Left ventricle myocardium inferior (tissue), 1 donor: ENCODE results near the gene PTGDR2. TPM values are rescaled to one million over a fixed set of nuclear protein-coding genes. Genes with fewer than 3 reads are reported as not detected.

Experiments used
- DNase-seq: peaks from one replicate; pipeline ENCODE4 v3.0.0-alpha.2; 2020
- H3K27ac ChIP-seq: fragments of 200-600 bp; replicated peaks from 2 replicates; pipeline ENCODE4 v1.8.0; 2021
- H3K27me3 ChIP-seq: fragments of 200-600 bp; 2 replicates; pipeline ENCODE4 v1.8.0; 2021; ENCODE audit warnings: low read depth
- H3K36me3 ChIP-seq: fragments of 200-600 bp; 2 replicates; pipeline ENCODE4 v1.8.0; 2021
- H3K4me1 ChIP-seq: fragments of 200-600 bp; 2 replicates; pipeline ENCODE4 v1.8.0; 2021
- H3K4me3 ChIP-seq: fragments of 200-600 bp; 2 replicates; pipeline ENCODE4 v1.8.0; 2021; ENCODE audit warnings: mild to moderate bottlenecking, moderate library complexity
- H3K9me3 ChIP-seq: fragments of 200-600 bp; replicated peaks from 2 replicates; pipeline ENCODE4 v1.8.0; 2021
- CTCF ChIP-seq: fragments of 200-600 bp; IDR thresholded peaks from 2 replicates; pipeline ENCODE4 v1.8.0; 2021; ENCODE audit warnings: antibody characterized with exemption, mild to moderate bottlenecking, borderline replicate concordance
- intact Hi-C: fragments of 100-400 bp; cut with micrococcal nuclease; formaldehyde crosslinking; loops from one replicate; pipeline ENCODE4 v1.11.0; 2022
- total RNA-seq: library from RNA; stranded (reverse); fragmentation: NEBNext Ultra II Directional; extraction: Animal tissue kit (Norgen Biotek cat#: 25700); gene quantifications from one replicate; pipeline ENCODE4 v1.2.1, GENCODE V29; 2021
- donor health status: DM: no; HTN: yes; CAD: no; lungs with severe emphysema.

PTGDR2 gene
- total RNA-seq, 1 donor from 2014 or later = 2.3 TPM

DNA sequence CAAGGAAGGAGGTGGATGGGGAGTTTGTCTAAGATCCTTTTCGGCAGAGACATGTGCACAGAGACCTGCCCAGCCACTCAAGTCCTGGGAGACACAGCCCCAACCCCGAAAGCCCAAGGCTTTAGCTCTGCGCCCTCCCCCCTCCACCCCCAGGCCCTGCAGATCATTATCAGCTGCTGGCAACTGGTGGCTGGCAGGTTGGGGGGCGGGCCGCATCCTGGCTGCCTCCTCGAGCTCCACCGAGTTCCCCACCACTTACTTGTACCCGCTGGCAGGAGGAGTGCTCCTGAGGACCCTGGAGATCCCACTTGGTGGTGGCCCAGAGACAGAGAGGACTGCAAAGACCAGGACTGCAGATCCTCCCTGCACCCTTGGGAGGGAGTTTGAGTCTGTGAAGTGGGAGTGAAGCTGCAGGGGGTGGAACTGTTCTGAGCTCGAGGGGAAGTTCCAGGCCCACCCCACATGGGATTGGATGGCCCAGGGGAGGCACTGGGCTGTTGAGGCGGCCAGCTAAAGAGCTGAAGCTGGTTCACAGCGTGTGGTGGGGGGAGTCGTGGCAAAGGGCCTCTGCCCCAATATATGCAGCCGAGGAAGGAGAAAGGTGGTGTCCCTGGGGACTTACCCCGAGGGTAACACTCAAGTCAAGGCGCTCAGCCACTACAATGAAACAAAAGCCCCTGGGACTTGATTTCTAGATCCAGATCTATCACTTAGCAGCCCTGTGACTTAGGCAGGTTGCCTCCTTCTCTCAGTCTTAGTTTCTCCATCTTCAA lies 33.7 kb downstream of the PTGDR2 start:
- H3K4me1 ChIP-seq = no peaks in the 10 kb centered on the region
- H3K27ac ChIP-seq = no peak overlapping the region
- intact Hi-C loops = no loop called here
- H3K36me3 ChIP-seq = no peaks in the 10 kb centered on the region
- no peak overlapping the region for H3K4me3 ChIP-seq
- DNase-seq = no peak
- no peak for TF ChIP-seq CTCF
- peaks cover 5% of the 10 kb centered on the region for H3K27me3 ChIP-seq
- H3K9me3 ChIP-seq = peaks cover 8% of the 10 kb centered on the region

DNA sequence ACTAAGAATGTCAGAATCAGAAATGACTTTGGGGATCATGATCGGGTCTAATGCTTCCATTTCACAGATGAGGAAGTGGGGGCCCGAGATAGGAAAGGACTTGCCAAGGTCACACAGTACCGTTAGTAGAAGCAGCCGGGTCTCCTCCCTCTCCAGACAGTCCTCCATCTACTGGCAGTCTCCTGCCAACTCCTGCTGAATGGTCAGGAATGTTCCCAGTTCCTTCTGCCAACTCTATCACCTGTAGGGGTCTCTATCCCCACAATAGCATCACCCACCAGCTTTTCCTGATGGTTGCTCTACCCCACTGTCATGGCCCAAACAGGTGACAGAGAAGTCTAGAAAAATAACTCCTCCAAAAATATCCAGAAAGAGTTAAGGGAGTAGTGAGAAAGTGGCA lies 37.7 kb downstream of the PTGDR2 start:
- intact Hi-C loops = no loop called here

GRCh38 chr11:60816590-60817157 lies 39.1 kb downstream of the PTGDR2 start:
- intact Hi-C loops = no loop called here
- Histone ChIP-seq H3K27me3 (peaks cover 14% of the 10 kb centered on the region), H3K4me3 (no peak overlapping the region), H3K27ac (no peak overlapping the region), H3K4me1 (no peaks in the 10 kb centered on the region), H3K36me3 (no peaks in the 10 kb centered on the region), H3K9me3 (peaks cover 16% of the 10 kb centered on the region)
- no peak for TF ChIP-seq CTCF
- no peak for DNase-seq

More for the DNA sequence above, 37.7 kb downstream of the PTGDR2 start:
- no peaks in the 10 kb centered on the region for H3K36me3 ChIP-seq
- H3K4me3 ChIP-seq = no peak overlapping the region
- H3K4me1 ChIP-seq = no peaks in the 10 kb centered on the region
- no peak for DNase-seq
- no peak overlapping the region for H3K27ac ChIP-seq
- no peak for TF ChIP-seq CTCF
- peaks cover 8% of the 10 kb centered on the region for H3K27me3 ChIP-seq
- peaks cover 16% of the 10 kb centered on the region for H3K9me3 ChIP-seq

DNA sequence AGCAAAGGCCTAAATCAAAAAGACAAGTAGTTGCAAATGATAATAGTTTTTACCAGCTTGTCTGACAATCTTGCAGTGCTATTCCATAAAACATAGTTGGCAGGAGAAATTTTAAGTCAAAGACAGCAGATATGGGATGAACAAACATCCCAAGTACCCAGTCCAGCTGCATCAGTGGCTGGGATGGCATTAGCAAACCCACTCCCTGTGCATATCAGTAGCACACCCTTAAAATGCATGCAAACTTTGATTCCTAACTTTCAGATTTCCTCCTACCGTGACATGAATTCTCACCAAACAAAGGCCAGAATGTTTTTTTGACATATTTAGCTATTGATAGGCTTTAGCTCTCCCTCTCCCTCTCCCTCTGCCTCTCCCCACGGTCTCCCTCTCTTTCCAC lies 41.6 kb downstream of the PTGDR2 start:
- intact Hi-C loops = no loop called here
- H3K4me1 ChIP-seq = no peaks in the 10 kb centered on the region
- peaks cover 22% of the 10 kb centered on the region for H3K27me3 ChIP-seq
- H3K36me3 ChIP-seq = no peaks in the 10 kb centered on the region
- H3K9me3 ChIP-seq = peaks cover 16% of the 10 kb centered on the region
- no peak for TF ChIP-seq CTCF
- DNase-seq = no peak
- H3K4me3 ChIP-seq = no peak overlapping the region
- no peak overlapping the region for H3K27ac ChIP-seq

GRCh38 chr11:60813324-60813723 lies 42.4 kb downstream of the PTGDR2 start:
- Histone ChIP-seq H3K27me3 (peaks cover 22% of the 10 kb centered on the region), H3K36me3 (no peaks in the 10 kb centered on the region), H3K4me1 (no peaks in the 10 kb centered on the region), H3K9me3 (peaks cover 16% of the 10 kb centered on the region), H3K4me3 (no peak overlapping the region), H3K27ac (no peak overlapping the region)
- no peak for TF ChIP-seq CTCF
- no peak for DNase-seq
- intact Hi-C loops = no loop called here
